NCI-H774 (cell line): ENCODE measurements around the gene TCEA2.
"Not testable (repeated sequence)": the region's sequence is repeated elsewhere in the genome, so short reads cannot be mapped to it uniquely, and the experiment has no call there.

ENCODE experiments used
- DNase-seq: peaks from one replicate; lab custom pipeline; 2025; lab: John Stamatoyannopoulos, UW

The TCEA2 gene

DNA sequence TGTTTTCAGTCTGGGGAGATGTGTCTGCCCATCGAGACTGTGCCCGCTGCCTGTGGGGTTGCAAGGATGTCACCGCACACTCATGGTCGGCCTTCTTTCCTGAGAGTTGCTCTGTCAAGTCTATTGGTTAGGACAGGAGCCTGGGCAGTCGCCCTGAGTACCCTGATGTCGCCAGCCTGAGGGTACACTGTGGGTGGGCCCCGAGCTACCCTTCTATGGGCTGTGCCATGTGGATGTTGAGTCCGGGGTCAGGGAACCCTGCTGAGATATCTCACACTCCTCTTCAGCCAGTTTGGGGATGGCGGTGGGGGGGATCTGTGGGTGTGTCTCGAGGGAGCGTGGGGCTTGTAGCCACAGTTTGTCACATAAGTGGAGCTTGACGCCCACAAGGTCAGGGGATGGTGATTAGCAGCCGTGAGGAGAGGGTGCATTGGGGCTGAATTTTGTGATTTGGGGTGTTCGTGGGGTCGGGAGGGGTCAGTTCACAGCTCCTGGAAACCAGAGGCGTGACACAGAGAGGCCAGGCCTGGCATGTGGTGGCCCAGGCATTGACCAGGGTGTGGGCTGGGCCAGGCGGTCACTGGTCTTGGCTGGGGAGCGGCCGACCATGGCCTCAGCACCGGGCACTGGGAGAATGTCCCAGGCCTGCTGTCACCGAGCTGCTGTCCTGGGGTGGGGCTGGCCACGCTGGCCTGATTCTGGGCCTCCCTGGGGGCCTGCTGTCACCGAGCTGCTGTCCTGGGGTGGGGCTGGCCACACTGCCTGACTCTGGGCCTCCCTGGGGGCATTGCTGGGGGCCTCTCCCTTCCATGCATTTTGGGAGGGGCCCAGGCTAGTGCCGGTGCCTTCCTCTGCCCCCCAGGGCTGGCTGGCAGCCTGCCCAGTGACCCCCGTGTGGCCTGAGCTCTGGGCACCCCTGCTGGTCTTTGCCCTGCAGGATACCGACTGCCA, 46.0 kb downstream of the TCEA2 start:
- DNase-seq, result no peak

DNA sequence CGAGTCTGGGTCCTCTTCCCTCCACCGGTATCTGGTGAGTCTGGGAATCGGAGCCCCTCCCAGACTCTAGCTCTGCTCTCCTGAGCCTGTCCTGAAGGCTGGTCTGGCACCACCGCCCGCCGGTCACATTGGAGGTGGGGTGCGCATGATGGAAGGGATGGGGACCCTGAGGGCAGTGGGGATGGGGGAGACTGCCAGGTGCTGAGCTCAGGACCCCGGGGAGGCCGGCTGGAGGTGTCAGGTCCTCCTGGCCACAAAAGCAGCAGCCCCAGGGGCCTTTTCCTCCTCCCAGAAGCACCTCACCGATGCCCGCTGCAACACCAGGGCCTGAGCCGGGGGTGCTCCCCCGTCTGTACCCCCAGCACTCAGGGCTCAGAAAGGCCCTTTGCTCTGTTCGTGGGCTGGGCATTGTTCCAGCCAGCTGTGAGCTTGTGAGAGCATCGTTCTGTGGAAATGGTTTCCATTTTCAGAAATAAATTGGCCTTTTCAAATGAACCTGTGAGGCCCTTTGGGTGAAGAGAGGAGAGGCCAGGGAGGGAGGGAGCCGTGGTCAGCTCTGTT, 46.9 kb downstream of the TCEA2 start:
- no peak for DNase-seq

DNA sequence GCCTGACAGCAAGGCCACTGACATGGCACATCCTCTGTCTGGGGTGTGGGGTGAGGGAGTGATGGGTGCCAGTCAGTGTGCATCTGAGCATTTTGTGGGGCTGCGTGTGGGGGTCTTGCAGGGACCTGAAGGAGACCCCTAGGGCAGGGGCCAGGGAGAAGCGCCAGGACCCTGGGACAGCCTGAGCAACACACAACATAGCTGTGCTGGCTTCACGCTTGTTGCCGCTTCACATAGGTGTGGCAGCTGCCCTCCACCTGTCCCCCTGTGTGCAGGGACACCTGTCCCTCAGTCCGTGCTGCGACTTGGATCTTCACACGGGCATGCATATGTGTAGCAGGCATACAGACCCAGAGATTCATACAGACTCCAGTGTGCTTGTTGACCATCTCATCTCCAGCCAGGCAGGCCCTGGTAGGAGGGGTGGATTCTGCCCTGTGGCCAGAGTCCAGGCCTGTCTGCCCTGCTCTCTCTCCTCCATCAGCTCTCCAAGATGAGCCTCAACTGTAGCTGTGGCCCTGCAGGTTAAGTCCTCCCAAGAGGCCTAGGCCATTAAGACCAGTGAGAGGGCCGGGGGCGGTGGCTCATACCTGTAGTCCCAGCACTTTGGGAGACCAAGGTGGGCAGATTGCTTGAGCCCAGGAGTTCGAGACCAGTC, 47.5 kb downstream of the TCEA2 start:
- DNase-seq, result no peak

GRCh38 chr20:64111841-64112641, 49.0 kb downstream of the TCEA2 start:
- no peak for DNase-seq

- DNase-seq, result no peak
These were observed 49.9 kb downstream of the TCEA2 start for GRCh38 chr20:64112691-64113443.

DNA sequence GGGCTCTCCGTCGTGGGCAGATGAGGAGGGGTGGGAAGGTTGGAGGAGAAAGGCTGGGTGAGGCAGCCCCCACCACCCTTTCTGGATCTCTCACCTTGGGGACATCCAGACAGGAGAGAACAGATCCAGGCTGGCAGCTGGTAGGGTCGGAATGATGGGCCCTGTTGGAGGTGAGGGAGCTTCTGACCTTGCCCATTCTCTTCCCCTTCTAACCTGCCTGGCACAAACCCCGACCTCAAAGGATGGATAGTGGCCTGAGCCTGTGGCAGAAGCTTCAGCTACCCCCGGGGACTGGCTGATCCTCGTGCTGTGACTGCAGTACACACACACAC, 50.4 kb downstream of the TCEA2 start:
- DNase-seq, result no peak

DNA sequence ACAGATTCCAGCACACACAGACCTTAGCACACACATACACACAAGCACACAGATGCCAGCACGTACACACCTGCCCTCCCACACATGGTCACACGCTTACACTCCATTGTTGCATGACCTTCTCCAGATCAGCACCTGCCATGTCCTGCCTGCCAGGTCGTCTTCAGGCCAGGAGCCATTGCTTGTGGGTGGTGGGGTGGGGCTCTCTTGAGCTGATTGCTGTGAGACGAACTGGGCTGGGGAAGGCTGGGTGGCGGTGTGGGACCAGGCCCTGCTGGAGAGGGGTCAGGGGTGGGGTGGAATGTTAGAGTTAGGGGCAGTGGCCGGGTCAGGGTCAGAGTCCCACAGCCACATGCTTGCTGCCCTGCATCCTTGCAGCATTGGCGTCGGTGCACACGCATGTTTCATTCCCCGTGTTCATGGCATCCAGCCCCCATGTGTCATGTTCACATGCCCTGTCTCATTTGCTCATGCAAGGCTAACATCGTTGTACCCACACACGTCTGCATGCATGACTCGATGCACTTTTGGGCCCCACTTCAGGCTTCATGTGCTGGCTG, 50.9 kb downstream of the TCEA2 start:
- no peak for DNase-seq

- DNase-seq, result no peak
These were observed 51.5 kb downstream of the TCEA2 start for GRCh38 chr20:64114356-64114971.

GRCh38 chr20:64115171-64115911, 52.3 kb downstream of the TCEA2 start:
- DNase-seq, result no peak

DNA sequence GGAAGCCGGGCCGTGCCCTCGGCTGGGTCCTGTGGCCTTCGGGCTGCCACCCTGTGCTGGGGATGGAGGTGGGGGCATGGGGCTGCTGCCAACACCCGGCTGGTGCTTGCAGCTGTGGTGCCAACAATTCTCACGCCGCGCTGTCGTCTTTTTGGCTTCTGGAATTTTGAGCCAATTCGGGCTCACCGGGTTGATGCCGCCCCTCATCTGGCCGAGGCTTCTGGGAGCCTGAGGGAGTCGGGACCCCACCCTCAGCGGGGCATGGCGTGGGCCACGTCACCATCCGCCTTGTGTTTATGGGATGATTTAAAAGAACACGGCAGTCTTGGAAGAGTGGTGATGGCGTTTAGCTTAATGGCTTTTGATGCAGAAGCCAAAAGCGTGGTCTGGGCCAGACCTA, 53.0 kb downstream of the TCEA2 start:
- DNase-seq, result no peak

DNA sequence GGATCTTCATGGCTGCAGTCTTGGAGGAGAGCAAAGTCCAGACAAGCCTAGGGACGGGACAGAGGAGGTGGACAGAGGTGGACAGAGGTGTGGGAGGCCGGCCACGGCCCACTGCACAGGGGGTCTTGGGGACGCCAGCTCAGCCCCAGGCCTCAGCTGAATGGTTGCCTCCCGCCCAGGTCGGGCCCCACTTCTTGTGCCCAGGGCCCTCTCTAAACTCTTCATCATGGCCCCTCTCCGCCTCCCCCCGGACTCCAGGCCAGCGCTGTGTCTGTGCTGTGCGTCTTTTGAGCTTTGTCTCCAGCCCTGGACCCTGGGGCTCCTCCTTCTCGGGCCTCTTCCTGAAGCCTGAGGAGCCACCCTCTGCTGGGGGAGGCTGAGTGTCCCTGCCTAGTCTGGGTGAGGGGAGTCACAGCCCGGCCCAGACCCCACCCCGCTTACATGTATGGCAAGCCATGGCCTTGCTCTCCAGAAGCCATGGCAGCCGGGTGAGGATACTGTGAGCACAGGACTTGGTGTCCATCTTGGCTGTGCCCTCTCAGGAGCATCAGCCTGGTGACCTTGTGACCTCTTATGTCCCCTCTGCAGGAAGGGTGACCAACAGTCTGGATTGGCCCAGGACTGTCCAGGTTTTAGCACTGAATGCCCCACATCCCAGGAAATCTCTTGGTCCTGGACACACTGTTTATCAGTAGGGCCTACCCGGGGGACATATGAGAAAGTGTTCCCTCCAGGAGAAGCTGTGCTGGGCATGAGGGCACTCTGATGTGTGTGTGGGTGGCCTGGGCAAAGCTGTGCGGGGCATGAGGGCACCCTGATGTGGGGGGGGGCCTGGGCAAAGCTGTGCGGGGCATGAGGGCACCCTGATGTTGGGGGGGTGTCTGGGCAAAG, 53.8 kb downstream of the TCEA2 start:
- no peak for DNase-seq

DNA sequence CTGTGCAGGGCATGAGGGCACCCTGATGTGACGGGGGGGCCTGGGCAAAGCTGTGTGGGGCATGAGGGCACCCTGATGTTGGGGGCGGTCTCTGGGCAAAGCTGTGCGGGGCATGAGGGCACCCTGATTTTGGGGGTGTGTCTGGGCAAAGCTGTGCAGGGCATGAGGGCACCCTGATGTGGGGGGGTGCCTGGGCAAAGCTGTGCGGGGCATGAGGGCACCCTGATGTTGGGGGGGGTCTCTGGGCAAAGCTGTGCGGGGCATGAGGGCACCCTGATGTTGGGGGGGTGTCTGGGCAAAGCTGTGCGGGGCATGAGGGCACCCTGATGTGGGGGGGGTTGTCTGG, 54.4 kb downstream of the TCEA2 start:
- DNase-seq, result not testable (repeated sequence)

DNA sequence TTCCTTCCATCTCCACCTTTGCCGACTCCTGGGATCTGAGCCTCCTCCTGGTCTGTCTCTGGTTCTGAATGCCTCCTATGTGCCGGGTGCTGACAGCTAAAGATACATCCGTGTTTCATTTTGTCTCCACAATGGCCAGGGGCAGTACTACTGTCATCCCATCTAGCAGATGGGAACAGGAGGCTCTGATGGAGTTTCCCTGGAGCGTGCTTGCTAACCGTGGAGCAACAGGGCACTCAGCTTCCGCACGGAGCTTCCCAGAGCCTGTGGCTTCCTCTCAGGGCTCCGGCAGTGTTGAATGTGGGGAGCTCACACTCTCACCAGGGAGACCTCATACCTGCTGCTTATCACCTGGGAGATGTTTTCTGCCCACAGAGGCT, 56.3 kb downstream of the TCEA2 start:
- no peak for DNase-seq

DNA sequence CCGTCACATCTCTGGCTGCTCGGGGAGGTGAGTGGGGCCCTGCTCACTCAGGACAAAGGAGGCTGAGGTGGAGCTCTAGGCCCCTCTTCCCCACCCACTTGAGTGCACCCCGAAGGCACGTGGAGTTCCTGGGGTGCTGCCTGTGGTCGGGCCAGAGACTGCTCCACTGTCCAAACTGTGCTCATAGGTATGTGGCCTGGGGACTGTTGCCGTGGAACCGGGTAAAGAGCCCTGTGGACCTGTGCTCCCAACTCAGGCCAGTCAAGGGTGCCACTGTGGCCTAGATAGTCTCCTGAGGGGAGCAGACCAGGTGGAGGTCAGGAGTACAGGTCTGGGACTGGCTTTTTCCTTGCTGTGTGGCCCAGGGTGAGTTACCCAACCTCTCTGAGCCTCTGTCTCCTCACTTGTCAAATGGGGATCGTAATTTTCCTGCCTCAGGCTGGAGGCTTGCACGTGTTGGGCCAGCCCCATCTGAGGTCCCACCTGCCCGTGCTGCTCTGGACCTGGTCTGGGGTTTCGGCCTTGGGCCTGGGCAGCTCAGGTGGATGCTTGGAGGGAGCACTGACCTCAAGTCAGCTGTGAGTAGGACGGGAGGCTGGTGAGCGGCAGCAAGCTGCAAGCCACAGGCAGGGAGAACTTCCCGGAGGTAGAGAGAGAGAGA, 56.8 kb downstream of the TCEA2 start:
- DNase-seq, result no peak

GRCh38 chr20:64121586-64121985, 58.6 kb downstream of the TCEA2 start:
- no peak for DNase-seq
